Loucy (cell line): ENCODE results near the gene CPAMD8.

Experiments used
- CTCF ChIP-seq: fragments of 200-600 bp; sonication (generic); conservative IDR thresholded peaks from 2 replicates; pipeline ENCODE4 v1.5.1; 2014; ENCODE audit warnings: mild to moderate bottlenecking, antibody characterized with exemption, low read length
- EZH2phosphoT487 ChIP-seq: fragments of 200-600 bp; IDR thresholded peaks from 2 replicates; pipeline ENCODE4 v1.6.1; 2018; ENCODE audit warnings: antibody characterized with exemption, mild to moderate bottlenecking, moderate library complexity, borderline replicate concordance

GRCh38 chr19:16904599-16904998 lies 122.0 kb downstream of the CPAMD8 start:
- TF ChIP-seq CTCF (no peak), EZH2phosphoT487 (no peak)
